HTERT RPE-1 (cell line): ENCODE measurements around the gene EIF2S2.

Experiments
- in situ Hi-C: fragments of 300-500 bp; cut with MboI; formaldehyde crosslinking; loops from 4 replicates; pipeline ENCODE4 v1.14.3; 2020; ENCODE audit warnings: low sequenced_read_pairs

Gene EIF2S2

DNA sequence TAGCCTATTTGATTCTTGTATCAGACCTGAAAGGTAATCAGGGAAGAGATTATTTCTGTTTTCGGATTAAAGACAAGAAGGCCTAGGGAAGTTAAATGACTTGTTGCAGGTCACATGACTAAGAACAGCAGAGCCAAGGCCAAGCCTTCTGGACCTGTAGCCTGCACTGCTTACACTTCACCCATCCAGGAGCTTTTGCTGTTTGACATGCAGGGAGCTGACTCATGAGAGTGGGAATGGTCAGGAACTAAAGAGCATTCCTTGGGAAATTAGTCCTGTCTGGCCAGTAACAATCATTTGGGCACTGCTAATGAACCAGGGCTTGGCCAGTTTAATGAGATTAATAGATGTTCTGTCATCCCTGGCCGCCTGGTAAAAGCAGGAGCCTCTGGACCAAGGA, 46.8 kb downstream of the EIF2S2 start:
- in situ Hi-C loops: no loop called here

- in situ Hi-C loops: no loop called here
These were observed 47.8 kb downstream of the EIF2S2 start for GRCh38 chr20:34064286-34064685.

DNA sequence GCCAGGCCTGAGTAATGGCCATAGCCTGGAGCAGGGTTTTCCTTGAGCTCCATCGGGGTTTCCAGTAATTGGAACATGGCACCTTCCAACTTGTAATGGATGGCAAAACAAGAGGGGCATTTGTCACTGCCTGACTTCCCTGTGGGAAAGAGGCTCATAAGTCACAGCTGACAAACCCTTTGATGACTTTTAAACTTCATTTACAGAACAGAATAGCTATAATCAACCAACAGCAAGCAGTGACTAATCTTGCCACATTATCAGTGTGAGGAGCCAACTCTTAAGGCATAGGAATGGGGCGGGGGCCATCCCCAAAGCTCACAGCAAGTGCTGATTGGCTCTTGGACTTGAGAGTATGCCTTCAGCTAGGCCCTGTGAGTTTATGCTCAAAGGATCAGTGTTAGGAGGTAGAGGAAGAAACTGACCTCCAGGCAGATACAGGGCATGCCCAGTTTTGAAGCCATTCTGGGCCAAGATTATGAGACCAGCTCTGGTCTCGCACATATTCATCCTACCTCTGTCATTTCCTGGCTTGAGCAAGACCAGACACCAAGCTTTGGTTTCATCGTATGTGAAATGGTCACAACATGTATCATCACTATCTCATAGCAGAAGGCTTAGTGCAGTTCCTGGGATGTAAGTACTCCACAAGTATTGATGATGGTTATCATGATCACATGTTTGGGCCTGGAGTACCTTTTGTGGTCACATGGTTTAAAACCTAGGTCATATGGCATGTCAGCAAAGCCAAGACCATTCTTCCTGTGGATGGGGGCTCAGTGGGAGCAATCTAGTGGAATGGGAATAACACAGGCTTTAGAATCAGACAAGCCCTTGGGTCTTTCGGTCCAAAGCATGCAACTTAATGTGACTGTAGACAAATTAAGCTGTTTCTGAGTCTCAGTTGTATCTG, 49.2 kb downstream of the EIF2S2 start:
- in situ Hi-C loops: no loop called here

GRCh38 chr20:34061695-34062094, 50.3 kb downstream of the EIF2S2 start:
- in situ Hi-C loops: no loop called here

- in situ Hi-C loops: no loop called here
These were observed 51.1 kb downstream of the EIF2S2 start for GRCh38 chr20:34060970-34061369.

DNA sequence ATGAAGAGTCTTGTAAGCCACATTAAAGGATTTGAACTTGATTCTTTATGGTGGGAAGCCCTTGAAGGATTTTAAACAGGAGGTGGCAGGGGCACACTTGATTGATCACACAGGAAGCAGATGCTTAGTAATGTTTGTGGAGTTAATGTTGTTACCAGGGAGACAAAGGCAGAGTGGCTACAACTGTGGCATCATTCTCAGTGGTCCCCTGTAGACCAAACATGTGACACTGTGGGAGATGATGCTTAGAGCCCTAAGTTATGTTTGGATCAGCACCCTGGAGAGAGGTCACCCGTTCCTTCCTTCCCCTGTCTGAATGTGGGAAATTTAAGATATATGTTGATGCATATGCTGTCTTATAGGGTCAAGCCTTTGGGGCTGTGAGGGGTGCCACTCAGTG, 53.2 kb downstream of the EIF2S2 start:
- in situ Hi-C loops: no loop called here

DNA sequence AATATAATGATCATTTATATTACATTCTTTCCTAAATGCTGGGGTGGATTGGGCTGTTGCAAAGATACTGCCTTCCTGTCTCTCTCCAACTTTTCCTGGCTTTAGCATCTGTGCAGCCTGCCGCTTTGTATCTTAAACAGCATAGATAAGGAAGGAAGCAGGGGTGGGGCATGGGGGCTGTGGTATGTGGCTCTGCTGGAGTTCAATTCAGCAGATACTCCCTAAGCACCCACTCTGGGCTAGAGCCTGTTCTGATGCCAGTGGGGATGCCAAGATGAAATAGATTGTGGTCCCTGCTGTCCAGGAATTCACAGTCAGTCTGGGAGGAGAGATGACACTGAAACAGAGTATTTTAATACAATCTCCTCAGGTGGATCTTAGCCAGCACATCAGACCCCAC, 56.8 kb downstream of the EIF2S2 start:
- in situ Hi-C loops: no loop called here

GRCh38 chr20:34052414-34052813, 59.6 kb downstream of the EIF2S2 start:
- in situ Hi-C loops: no loop called here

DNA sequence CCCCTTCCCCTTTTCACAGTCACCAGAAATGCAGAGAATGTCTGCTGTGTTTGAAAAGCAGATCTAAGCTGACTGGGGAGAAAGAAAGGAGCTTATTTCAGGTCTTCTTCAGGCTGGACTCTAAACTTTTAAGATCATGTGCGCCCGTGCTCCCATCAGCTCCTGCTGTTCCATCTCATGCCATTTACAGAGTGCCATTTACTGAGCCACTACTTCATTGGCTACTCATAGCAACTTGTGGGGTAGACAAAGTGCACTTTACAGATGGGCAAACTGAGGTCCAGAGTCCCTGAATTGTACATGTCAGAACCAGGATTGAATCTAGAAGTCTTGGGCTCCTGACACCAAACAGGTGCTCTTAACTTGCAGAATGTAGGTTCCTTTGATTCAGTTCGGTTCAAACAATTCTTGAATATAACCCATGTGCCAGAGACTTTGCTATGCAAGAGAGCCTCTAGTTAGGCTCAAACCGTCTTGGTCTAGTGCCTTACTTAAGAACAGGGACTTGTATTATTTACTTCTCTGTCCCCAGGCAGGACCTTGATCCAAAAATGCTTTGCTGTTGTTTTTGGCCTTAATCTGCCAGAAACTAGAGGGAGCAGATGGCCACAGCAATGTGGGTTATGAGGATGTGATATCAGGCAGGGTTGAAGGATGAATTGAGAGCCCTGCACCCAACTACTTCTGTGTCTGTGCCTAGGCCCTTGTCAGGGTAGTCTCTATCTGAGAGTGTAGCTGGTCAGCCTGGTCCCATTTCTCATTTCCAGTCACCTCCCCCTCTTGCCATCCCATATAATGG, 61.9 kb downstream of the EIF2S2 start:
- in situ Hi-C loops: no loop called here

GRCh38 chr20:34049389-34049788, 62.7 kb downstream of the EIF2S2 start:
- in situ Hi-C loops: no loop called here

GRCh38 chr20:34047917-34048316, 64.1 kb downstream of the EIF2S2 start:
- in situ Hi-C loops: no loop called here

- in situ Hi-C loops: no loop called here
These were observed 64.9 kb downstream of the EIF2S2 start for GRCh38 chr20:34047010-34047687.

DNA sequence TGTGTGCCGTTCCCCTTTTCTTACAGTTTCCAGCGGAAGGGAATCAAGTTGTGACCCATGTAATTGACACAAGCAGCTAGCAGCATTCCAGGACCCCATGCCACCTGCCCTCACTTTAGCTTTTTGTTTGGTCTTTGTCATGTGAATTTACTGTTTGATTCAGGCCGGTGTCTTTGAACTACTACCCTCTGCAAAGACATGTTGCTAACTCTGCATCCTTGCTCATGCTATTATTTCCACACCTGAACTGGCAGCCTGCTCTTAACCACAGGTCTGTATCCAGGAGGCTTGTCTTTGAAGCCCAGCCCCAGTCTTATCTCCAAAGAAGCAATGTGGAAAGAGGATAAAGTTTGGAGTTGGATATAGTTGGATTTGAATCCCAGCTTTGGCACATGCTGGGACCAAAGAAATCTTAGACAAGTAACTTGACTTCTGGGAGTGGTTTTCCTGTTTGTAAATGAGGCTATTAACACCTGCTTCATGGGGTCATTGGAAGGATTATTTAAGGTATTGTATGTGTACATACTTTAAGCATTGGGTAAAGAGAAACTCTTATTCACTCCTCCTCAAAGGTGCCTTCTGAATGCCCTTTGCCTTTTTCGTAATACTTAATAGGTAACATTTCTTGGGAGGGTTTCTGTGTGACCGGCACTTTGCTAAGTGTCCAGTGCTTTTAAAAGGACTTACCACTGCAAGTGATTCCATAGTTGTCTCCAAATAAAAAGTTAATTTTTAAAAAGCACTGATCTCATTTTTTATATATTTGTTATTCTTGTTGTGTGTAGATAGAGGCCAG, 65.9 kb downstream of the EIF2S2 start:
- in situ Hi-C loops: no loop called here

DNA sequence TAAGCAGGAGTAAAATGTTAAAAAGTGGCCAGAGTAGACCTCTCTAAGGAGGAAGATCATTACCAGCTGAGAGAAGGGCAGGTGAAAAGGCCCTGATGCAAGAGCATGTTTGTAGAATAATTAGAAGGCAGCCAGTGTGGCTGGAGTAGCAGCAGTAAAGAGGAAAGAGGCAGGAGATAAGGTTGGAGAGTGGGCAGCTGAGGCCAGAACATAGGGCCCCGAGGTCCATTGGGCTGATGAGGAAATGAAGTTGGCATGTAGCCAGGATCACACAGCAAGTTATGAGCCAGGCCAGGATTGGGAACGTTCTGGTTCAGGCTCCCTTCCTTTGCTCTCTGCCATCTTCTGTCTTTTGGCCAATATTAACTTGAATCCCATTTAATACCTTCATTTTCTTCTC, 66.7 kb downstream of the EIF2S2 start:
- in situ Hi-C loops: no loop called here

DNA sequence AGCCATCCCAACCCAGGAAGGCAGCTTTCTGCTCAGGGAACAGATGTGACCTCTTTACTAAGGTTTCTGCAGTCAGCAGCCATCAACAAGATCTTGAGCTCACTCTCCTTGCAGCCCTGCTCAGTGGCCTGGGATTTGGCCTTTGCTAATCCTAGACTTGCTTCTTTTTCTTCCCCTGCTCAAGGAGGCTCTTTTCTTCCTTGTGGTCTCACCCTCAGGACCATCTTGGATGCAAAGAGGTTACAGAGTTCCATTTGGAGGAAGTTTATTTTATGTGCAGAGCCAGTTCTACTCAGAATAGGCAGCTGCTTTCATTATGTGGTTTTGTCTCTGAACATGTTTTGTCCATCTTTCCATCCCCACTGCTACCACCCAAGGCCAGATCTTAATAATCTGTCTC, 69.0 kb downstream of the EIF2S2 start:
- in situ Hi-C loops: no loop called here

GRCh38 chr20:34042262-34042661, 69.8 kb downstream of the EIF2S2 start:
- in situ Hi-C loops: no loop called here

GRCh38 chr20:34041226-34041625, 70.8 kb downstream of the EIF2S2 start:
- in situ Hi-C loops: no loop called here

DNA sequence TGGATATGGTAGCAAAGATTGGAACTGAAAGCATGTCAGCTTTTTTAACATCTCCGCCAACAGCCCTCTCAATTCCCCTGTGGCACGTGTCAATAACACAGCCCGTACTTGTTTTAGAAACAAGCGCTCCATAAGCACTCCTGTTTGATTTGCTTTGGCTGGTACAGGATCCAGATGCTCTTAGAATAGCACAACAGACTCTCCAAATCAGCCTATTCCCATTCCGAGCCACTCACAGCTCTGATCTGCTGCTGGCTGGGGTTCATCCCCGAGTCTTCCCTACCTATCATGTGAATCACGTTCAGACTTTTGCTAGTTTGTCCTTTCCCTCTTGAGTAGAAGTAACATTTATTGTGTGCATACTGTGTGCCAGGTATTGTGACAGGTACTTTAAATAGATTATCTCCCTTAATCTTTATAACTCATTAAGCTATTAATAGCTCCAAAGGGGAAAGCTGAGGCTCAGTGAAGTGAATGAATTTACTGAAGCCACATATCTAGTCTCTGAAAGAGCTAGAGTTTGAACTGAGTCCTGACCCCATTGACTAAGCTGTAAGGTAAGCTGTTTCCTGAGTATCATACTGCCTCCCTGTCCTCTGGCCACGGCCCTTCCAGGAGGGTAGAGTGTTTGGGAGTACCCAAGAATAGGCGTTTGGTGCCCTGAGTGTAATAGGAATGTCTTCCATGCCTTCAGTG, 71.6 kb downstream of the EIF2S2 start:
- in situ Hi-C loops: no loop called here
